ENCODE data around the gene EPG5.
"Not testable (repeated sequence)": the region's sequence is repeated elsewhere in the genome, so short reads cannot be mapped to it uniquely, and the experiment has no call there.

EPG5 gene

GRCh38 chr18:45836242-45837205 lies 130.6 kb downstream of the EPG5 start:
- DNase-seq, result no peak

- peak; percentile 66 for DNase-seq
Observed at GRCh38 chr18:45835057-45835636, 132.0 kb downstream of the EPG5 start.

- peak; percentile 38 for DNase-seq
Observed at GRCh38 chr18:45834306-45834705, 132.8 kb downstream of the EPG5 start.

GRCh38 chr18:45833846-45834245 lies 133.3 kb downstream of the EPG5 start:
- no peak for DNase-seq

- no peak for DNase-seq
Observed at GRCh38 chr18:45830917-45831316, 136.2 kb downstream of the EPG5 start.

GRCh38 chr18:45829855-45830254 lies 137.3 kb downstream of the EPG5 start:
- DNase-seq, result no peak

GRCh38 chr18:45828917-45829811 lies 138.0 kb downstream of the EPG5 start:
- DNase-seq, result peak; percentile 87

GRCh38 chr18:45826716-45827115 lies 140.4 kb downstream of the EPG5 start:
- DNase-seq, result not testable (repeated sequence)

GRCh38 chr18:45826084-45826483 lies 141.0 kb downstream of the EPG5 start:
- no peak for DNase-seq

GRCh38 chr18:45825258-45826044 lies 141.7 kb downstream of the EPG5 start, which contains the start of gene SIGLEC15:
SIGLEC15 (plus strand) TSS chr18:45825675; CDS start chr18:45825729, 54 bp downstream.
- no peak for DNase-seq

GRCh38 chr18:45821711-45822110 lies 145.4 kb downstream of the EPG5 start:
- no peak for DNase-seq

GRCh38 chr18:45821026-45821425 lies 146.1 kb downstream of the EPG5 start:
- no peak for DNase-seq

GRCh38 chr18:45820106-45820745 lies 146.9 kb downstream of the EPG5 start:
- DNase-seq, result no peak

GRCh38 chr18:45818765-45819164 lies 148.4 kb downstream of the EPG5 start:
- DNase-seq, result not testable (repeated sequence)

- DNase-seq, result no peak
Observed at GRCh38 chr18:45817543-45817942, 149.6 kb downstream of the EPG5 start.

GRCh38 chr18:45814733-45815132 lies 152.4 kb downstream of the EPG5 start:
- DNase-seq, result not testable (repeated sequence)

GRCh38 chr18:45807144-45807543 lies 160.0 kb downstream of the EPG5 start:
- DNase-seq, result peak; percentile 53

GRCh38 chr18:45806226-45806625 lies 160.9 kb downstream of the EPG5 start:
- peak; percentile 18 for DNase-seq

GRCh38 chr18:45805551-45805950 lies 161.6 kb downstream of the EPG5 start:
- DNase-seq, result no peak

- DNase-seq, result peak; percentile 36
Observed at GRCh38 chr18:45802814-45803492, 164.2 kb downstream of the EPG5 start.

GRCh38 chr18:45801416-45802004 lies 165.6 kb downstream of the EPG5 start:
- no peak for DNase-seq

Measured in OCI-M1 (cell line).